Heart right ventricle (tissue), 16 donors: ENCODE results near the gene GRM7. TPM values are rescaled to one million over a fixed set of nuclear protein-coding genes. Genes with fewer than 3 reads are reported as not detected.
A peak's percentile ranks its signal among the peaks of the same experiment; 100 is the strongest.
"Not testable (repeated sequence)": the region's sequence is repeated elsewhere in the genome, so short reads cannot be mapped to it uniquely, and the experiment has no call there.

ENCODE experiments used
- ATAC-seq, 8 donors: fragments of 200-7000 bp; cut with Tn5 transposase; one replicate each; pipeline ENCODE4 v1.9.1; 2020; ENCODE audit warnings: mild to moderate bottlenecking in 8 of 8, moderate library complexity in 8 of 8, moderate number of reproducible peaks in 1 of 8
- DNase-seq, 2 donors: peaks; one replicate each; pipeline ENCODE4 v3.0.0-alpha.2; 2020
- H3K27ac ChIP-seq, 10 donors: fragments of 200-600 bp; sonication (generic) in 2 of 10; one replicate each; pipeline versions ENCODE4 v1.5.0 to v1.8.0; 2020 to 2022; ENCODE audit warnings: mild to moderate bottlenecking in 3 of 10
- H3K27me3 ChIP-seq, 7 donors: fragments of 200-600 bp; one replicate each; pipeline ENCODE4 v1.8.0; 2021 to 2022; ENCODE audit warnings: mild to moderate bottlenecking in 2 of 7
- H3K36me3 ChIP-seq, 9 donors: fragments of 200-600 bp; sonication (generic) in 1 of 9; one replicate each; pipeline versions ENCODE4 v1.5.0 to v1.8.0; 2020 to 2022; ENCODE audit warnings: mild to moderate bottlenecking in 2 of 9
- H3K4me1 ChIP-seq, 9 donors: fragments of 200-600 bp; sonication (generic) in 1 of 9; one replicate each; pipeline versions ENCODE4 v1.5.0 to v1.8.0; 2020 to 2022; ENCODE audit warnings: mild to moderate bottlenecking in 4 of 9
- H3K4me3 ChIP-seq, 10 donors: fragments of 200-600 bp; sonication (generic) in 2 of 10; one replicate each; pipeline versions ENCODE4 v1.5.0 to v1.8.0; 2020 to 2022; ENCODE audit warnings: mild to moderate bottlenecking in 7 of 10, moderate library complexity in 2 of 10
- H3K9me3 ChIP-seq, 11 donors: fragments of 200-600 bp in 10 of 11; sonication (generic) in 2 of 11; one replicate each; pipeline versions ENCODE4 v1.5.0 to v1.8.0; 2013 to 2022; ENCODE audit warnings: mild to moderate bottlenecking in 2 of 11, control low read depth in 1 of 11, moderate library complexity in 1 of 11
- WGBS, 2 donors: extraction: QIAGEN DNeasy Blood & Tissue Kit; methylation state at CpG; one replicate each; pipeline ENCODE4 v1.1.7; 2013; ENCODE audit warnings: inconsistent platforms in 1 of 2; 5-methylcytosine and 5-hydroxymethylcytosine counted together
- intact Hi-C, 10 donors: fragments of 100-400 bp; cut with DNase I; formaldehyde crosslinking; loops; one replicate each; pipeline versions ENCODE4 v1.11.1 to v1.14.2; 2022
- polyA plus RNA-seq, 2 donors: library from polyadenylated mRNA; stranded (reverse); fragments of 200-250 nt; gene quantifications; one replicate each; pipeline ENCODE4 v1.2.3, GENCODE V29; 2013
- total RNA-seq, 10 donors: library from RNA; stranded (reverse); fragmentation: NEBNext Ultra II Directional in 3 of 10; extraction: Animal tissue kit (Norgen Biotek cat#: 25700) in 3 of 10; gene quantifications; one replicate each; pipeline versions ENCODE4 v1.2.1 to v1.2.4, GENCODE V29; 2021 to 2023
- TF ChIP-seq, protein P1 (sequence below), 9 donors: fragments of 200-600 bp; sonication (generic) in 2 of 9; IDR thresholded peaks; one replicate each; pipeline versions ENCODE4 v1.5.0 to v1.8.0; 2021 to 2022; ENCODE audit warnings: antibody characterized with exemption in 9 of 9, mild to moderate bottlenecking in 5 of 9, moderate library complexity in 1 of 9
- donor health status: Arrhythmogenic right ventricular cardiomyopathy.
- donor health status: ischemic (EF 13 %, LVEDD 7.1; RV severe dilation, severe dysfunction).
- donor health status: healthy with polysubstance abuse.
- donor health status: DM: no; HTN: yes; CAD: no.
- donor health status: DM: no; HTN: no; CAD: no.
- donor health status: ischemic (EF 25% LVEDD 6.9; RV normal size, moderate dysfunction).
- donor health status: ischemic (EF 25% LVEDD 5.7; RV mildly dilated, moderate dysfunction).
- donor health status: healthy.
- donor health status: DM: yes; HTN: yes; CAD: no.
- donor health status: Ischemic cardiomyopathy.
- donor health status: ischemic (EF 35%, LVEDD 5.7; RV mildly dilated, moderate dysfunction).
- donor health status: nonischemic (EF 11% LVEDD 7.7; RV severe dilation, severe dysfunction).
- donor health status: DM: yes; HTN: yes; CAD: no.
- donor health status: PGD.
- donor health status: ischemic (EF 29% LVEDD 5.4; RV normal size, mild dysfunction).
- donor health status: nonischemic (EF 23%, LVEDD 6.1; RV moderate dilation, normal function).

The GRM7 gene
- total and polyA plus RNA-seq, 12 donors: not detected

GRCh38 chr3:6928064-6928463 lies 67.1 kb downstream of the GRM7 start:
- DNase-seq (no peak), ATAC-seq (no peak)
- intact Hi-C loops: no loop called here
- Histone ChIP-seq H3K36me3 (no peaks in the 10 kb centered on the region), H3K9me3 (no peaks in the 10 kb centered on the region), H3K4me3 (no peak overlapping the region), H3K4me1 (no peaks in the 10 kb centered on the region), H3K27me3 (no peaks in the 10 kb centered on the region), H3K27ac (no peak overlapping the region)
- WGBS, 2 donors: 66 to 67% methylated on average over 2 of the region's 2 CpGs
- TF ChIP-seq, protein P1, sequence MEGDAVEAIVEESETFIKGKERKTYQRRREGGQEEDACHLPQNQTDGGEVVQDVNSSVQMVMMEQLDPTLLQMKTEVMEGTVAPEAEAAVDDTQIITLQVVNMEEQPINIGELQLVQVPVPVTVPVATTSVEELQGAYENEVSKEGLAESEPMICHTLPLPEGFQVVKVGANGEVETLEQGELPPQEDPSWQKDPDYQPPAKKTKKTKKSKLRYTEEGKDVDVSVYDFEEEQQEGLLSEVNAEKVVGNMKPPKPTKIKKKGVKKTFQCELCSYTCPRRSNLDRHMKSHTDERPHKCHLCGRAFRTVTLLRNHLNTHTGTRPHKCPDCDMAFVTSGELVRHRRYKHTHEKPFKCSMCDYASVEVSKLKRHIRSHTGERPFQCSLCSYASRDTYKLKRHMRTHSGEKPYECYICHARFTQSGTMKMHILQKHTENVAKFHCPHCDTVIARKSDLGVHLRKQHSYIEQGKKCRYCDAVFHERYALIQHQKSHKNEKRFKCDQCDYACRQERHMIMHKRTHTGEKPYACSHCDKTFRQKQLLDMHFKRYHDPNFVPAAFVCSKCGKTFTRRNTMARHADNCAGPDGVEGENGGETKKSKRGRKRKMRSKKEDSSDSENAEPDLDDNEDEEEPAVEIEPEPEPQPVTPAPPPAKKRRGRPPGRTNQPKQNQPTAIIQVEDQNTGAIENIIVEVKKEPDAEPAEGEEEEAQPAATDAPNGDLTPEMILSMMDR (IDR thresholded peaks at IDR 0.05): no peak

- no peaks in the 10 kb centered on the region for H3K4me1 ChIP-seq
- intact Hi-C loops: no loop called here
- H3K36me3 ChIP-seq: no peaks in the 10 kb centered on the region
- DNase-seq: no peak
- H3K27me3 ChIP-seq: no peaks in the 10 kb centered on the region
- H3K9me3 ChIP-seq: peaks cover 0 to 6% (median 0%) of the 10 kb centered on the region in 11 donors
- TF ChIP-seq, protein P1 (IDR thresholded peaks at IDR 0.05): no peak
- ATAC-seq: no peak
- 65 to 68% methylated on average over 2 of the region's 2 CpGs for WGBS, 2 donors
- no peak overlapping the region for H3K4me3 ChIP-seq
- H3K27ac ChIP-seq: no peak overlapping the region
These were observed 69.0 kb downstream of the GRM7 start for GRCh38 chr3:6929918-6930317.

DNA sequence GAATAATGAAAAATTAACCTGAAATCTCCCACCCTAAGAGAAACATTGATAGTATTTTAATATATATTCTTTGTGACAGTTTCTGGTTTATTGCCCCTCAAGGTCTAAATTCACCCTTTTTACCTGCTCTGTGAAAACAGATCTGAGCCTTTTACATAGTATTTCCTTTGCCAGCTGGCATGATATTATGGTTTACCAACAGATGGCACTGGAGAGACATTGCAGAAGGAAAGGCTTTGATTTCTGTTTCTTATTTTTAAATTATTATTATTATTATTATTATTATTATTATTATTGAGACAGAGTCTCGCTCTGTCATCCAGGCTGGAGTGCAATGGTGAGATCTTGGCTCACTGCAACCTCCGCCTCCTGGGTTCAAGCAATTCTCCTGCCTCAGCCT lies 74.5 kb downstream of the GRM7 start:
- H3K4me1 ChIP-seq, H3K27me3 ChIP-seq, H3K36me3 ChIP-seq, DNase-seq, intact Hi-C loops, H3K27ac ChIP-seq, H3K4me3 ChIP-seq, ATAC-seq: not testable (repeated sequence)
- 85 to 89% methylated on average over 2 of the region's 2 CpGs for WGBS, 2 donors
- TF ChIP-seq, protein P1 (IDR thresholded peaks at IDR 0.05): peak in 1 of 9 donors; percentile 12
- H3K9me3 ChIP-seq: peaks cover 0 to 18% (median 6%) of the 10 kb centered on the region in 11 donors

- ATAC-seq (no peak), DNase-seq (no peak)
- intact Hi-C loops: no loop called here
- no peaks in the 10 kb centered on the region for H3K36me3 ChIP-seq
- no peaks in the 10 kb centered on the region for H3K27me3 ChIP-seq
- TF ChIP-seq, protein P1 (IDR thresholded peaks at IDR 0.05): no peak
- no peak overlapping the region for H3K4me3 ChIP-seq
- 83 to 94% methylated on average over 2 of the region's 2 CpGs for WGBS, 2 donors
- H3K9me3 ChIP-seq: peaks cover 0 to 18% (median 6%) of the 10 kb centered on the region in 11 donors
- H3K4me1 ChIP-seq: no peaks in the 10 kb centered on the region
- H3K27ac ChIP-seq: no peak overlapping the region
These were observed 75.1 kb downstream of the GRM7 start for GRCh38 chr3:6935970-6936369.
